ENCODE results near the gene MLLT3.

DNA sequence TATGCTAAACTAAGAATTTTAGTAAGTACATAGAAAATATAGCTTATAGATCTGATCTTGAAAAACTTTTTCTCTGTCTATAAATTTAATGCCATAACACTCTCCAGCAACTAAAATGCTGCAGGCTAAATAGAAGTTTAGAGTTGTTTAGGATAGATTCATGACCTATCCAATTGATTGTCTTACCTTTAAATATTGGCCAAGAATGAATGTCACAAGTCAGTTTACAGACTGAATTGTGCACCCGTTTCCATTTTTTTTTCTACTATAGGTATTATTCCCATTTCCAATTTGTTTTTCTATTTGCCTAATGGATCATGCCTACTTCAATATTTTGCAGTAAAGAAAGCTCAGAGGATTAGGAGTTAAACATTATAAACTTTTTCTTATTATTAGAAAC lies 129.5 kb downstream of the MLLT3 start:
- TF ChIP-seq, protein P1, sequence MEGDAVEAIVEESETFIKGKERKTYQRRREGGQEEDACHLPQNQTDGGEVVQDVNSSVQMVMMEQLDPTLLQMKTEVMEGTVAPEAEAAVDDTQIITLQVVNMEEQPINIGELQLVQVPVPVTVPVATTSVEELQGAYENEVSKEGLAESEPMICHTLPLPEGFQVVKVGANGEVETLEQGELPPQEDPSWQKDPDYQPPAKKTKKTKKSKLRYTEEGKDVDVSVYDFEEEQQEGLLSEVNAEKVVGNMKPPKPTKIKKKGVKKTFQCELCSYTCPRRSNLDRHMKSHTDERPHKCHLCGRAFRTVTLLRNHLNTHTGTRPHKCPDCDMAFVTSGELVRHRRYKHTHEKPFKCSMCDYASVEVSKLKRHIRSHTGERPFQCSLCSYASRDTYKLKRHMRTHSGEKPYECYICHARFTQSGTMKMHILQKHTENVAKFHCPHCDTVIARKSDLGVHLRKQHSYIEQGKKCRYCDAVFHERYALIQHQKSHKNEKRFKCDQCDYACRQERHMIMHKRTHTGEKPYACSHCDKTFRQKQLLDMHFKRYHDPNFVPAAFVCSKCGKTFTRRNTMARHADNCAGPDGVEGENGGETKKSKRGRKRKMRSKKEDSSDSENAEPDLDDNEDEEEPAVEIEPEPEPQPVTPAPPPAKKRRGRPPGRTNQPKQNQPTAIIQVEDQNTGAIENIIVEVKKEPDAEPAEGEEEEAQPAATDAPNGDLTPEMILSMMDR (IDR thresholded peaks at IDR 0.05 in 4 of 5, conservative IDR thresholded peaks at IDR 0.05 in 1 of 5): no peak
- TF ChIP-seq POLR2A (IDR thresholded peaks at IDR 0.05): no peak
